Activated T-cell treated with anti-CD3 and anti-CD28 coated beads for 24 hours (primary cell): ENCODE data around the gene AOAH.
"Not testable (repeated sequence)": the region's sequence is repeated elsewhere in the genome, so short reads cannot be mapped to it uniquely, and the experiment has no call there.

Source experiments
- DNase-seq: peaks from one replicate; pipeline ENCODE4 v3.0.0-alpha.2; 2020; ENCODE audit warnings: low read depth

AOAH gene

DNA sequence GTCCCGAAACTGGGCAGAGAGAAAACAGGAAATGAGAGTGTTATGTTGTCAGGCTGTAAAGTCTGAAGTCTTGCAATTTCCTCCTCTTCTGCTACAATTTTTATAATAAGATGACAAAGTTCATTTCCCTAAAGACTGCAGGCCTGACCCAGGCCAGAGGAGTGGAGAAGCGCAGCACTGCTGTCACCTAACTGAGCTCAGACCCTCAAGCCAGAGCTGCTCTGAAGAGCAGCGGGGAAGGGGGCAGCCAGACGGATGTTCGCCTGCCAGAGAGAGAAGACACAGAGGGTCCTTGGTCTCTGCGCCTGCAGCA lies 12.6 kb upstream of the AOAH start:
- no peak for DNase-seq

DNA sequence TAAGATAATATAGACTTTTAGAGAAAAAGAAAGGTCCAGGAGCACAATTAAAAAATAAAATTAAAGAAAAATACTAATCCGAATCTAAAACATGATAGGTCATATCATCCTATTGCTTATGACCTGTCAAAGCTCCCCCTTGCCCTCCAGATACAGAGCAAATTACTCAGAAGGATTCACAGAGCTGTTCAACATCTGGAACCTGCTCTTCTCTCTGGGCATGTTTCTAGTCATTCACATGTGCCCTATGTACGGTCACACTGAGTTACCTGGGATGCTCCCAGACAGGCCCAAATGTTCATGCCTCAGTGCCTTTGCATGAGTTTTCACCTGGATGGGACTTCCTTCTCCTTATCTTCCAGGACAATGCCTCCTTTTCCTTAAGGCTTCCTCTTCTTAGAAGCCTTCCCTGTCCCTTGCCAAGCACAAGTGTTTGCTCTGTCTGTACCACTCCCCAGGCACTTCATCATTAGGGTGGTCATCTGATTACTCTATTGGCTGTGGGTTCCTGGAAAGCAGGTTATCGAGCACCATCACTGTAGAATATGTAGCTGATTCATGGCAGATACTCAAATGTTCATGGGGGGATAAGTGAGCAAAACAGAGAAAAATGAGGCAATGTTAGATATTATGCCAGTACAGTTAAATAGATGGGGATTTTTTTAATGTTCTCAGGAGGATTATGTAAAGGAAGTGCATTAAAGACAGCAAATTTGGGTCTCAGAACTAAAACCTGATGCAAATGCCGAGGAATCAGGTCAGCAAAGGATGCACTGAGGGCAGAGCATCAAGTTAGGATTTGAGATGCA lies 12.0 kb upstream of the AOAH start:
- no peak for DNase-seq

DNA sequence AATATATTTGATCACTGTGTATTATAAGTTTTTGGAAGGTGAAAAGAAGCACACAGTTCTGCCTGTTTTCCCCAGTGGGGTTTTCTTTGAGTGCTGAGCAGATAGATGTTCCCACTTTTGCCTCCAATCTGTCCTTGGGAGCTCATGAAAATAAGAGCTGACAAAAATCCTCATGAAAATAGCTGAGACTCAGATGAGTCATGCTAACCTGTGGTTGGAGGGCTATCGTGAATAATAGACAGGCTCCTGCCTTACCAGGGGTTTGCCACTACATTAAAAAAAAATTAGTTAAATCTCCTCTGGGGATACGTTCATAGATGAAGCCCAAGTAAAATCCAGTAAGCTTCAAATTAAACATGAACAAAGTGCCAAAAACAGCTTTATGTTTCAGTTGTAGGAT lies 10.9 kb upstream of the AOAH start:
- no peak for DNase-seq

DNA sequence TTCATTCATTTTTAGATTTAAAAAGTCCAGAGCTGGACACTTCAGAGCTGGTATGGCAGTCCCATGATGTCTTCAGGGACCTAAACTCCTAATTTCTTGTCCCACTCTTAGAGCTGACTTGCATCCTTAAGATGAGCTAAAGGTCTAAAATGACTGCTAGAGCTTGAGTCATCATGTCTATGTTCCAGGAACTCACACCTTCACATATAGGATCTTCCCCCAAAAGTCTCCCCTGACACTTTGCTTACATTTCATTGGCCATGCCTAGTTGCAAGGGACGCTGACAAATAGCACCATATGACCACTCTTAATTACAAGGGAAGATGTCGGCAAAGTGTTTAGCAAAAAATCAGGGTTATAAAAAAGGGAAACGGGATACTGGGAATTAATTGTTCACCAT lies 10.4 kb upstream of the AOAH start:
- DNase-seq = no peak

DNA sequence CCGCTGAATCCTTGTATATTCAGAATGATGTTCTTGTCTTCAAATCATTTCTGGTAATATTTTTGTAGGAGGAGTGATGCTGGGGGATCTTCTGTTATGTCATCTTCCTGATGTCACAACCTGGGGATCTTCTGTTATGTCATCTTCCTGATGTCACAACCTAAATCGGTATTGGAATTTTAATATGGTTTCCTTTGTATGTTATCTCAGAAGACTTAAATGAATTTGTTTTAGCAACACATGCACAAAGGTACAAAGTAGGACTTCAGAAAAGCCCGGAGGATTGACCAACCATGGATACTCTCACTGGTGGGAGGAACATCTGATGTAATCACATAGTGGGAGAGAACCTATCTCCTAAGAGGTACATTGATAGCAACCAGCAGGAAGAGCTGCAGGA lies 9.1 kb upstream of the AOAH start:
- DNase-seq = no peak

DNA sequence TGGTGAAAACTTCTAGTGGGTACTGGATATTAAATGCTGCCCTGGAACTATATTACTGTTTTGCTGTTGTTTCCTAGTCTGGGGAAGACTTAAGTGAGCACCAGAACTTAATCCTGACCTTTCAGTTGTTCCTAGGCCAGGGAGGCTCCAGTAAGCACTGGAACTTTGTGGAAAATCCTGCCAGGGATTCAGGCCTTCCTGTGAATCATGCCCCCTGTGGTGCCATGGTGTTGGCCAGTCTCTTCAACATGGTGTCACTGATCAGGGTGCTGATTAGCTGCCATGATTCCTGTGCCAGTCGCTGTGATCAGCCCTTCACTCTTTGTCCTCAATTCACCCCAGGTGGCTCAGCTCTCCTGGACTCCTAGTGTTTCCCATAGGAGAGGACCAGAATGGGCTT lies 8.5 kb upstream of the AOAH start:
- no peak for DNase-seq

DNA sequence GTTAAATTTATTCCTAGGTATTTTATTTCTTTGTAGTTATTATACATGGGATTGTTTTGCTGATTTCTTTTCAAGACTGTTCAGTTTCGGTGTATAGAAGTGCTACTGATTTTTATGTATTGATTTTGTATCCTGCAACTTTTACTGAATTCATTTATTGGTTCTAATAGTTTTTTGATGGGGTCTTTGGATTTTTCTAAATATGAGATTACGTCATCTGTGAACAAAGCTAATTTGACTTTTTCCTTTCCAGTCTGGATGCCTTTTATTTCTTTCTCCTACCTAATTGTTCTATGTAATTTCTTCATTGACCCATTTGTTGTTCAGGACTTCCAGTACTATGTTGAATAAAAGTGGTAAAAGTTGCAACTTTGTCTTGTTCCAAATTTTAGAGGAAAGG lies 5.8 kb upstream of the AOAH start:
- no peak for DNase-seq

DNA sequence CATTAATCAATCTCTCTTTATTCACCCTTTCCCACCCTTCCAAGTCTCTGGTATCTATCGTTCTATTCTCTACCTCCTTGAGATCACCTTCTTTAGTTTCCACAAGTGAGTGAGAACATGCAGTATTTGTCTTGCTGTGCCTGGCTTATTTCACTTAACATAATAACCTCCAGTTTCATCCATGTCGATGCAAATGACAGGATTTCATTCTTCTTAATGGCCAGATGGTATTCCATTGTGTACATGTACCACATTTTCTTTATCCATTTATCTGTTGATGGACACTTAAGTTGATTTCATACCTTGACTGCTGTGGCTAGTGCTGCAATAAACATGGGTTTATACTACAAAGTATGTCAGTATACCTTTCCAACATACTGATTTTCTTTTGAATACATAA lies 3.8 kb upstream of the AOAH start:
- DNase-seq = no peak

DNA sequence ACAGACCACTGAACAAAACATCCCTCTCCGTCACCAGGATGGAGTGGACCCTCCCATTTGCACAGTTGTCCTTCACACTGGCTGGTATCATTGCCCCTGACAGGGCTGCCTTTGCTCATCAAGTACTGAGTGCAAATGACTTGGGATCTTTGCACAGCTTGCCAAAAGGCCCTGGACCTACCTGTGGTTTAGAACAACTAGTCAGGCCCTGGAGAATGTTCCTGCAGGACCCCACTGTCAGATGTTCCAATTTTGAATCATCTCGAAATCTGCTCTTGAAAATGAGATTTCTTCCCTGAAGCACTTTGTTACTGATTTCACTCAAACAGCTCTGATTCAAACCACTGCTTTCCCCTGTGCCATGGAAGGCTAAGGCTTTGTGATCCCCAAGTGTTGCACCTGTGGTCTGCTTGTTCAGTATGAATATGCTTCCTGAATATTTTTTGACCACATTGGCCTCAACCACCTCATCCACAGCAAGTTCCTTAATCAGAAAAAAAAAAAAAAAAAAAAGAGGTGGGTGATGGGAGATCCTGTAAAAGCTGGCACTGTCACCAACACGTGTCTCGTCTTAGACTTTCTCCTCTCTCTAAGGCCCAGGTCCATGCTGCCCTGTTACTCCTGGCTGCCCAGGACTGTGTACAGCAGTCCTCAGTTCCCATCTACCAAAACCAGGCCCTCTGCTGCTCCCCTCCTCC lies 2.7 kb upstream of the AOAH start:
- no peak for DNase-seq

DNA sequence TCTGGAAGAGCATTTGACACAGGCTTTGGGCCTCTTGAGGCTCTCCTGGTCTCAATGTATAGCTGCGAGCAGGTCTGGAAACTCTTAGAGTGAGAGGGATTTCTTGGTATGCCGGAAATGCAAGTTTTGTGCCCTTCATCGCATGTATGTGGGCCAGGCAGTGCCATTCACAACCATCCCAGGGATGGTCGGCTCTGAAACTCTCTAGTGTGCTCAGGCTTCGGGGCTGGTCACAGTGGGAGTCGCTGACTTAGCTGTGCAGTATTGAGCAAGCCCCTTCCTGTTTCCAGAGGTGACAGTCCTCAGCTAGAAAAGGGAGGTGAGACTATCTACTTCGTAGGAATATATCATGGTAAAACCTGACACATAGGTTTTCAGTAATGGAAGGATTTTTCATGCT lies 2.0 kb upstream of the AOAH start:
- DNase-seq = no peak

DNA sequence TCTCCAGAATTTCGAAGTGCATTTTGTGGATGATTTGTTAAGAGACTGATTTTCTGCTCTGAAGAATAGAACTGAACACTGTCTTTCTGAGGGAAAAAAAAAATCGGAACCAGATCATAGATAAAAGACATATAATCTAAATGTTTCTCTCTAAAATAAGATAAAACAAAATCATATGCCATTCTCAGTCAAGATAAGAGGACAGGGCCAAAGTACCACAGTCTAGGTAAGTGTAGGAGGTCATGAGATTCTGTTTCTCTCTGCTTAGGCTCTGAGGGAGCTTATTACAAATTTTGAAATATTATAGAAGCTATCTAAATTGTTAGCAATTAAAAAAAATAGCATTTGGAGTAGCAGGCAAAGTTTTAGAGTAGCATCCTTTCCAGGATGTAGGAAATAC lies 702 bp upstream of the AOAH start:
- no peak for DNase-seq

DNA sequence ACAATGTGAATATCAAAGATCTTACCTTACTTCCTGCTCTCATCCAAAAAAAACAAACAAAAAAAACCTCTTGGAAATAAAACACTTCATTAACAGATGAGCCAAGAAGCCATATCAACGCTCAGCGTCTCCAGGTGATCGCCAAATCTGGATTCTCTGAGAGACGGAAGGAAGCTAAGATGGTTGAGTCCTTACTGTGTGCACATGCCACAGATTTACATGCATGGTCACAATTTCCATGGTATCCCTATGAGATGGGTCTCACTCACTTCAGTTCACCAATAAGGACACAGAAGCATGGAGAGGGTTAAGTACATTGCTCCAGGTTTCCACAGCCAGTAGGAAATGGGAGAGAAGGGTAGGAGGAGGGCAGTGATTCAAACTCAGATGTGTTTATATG lies 1.0 kb downstream of the AOAH start:
- DNase-seq = no peak

DNA sequence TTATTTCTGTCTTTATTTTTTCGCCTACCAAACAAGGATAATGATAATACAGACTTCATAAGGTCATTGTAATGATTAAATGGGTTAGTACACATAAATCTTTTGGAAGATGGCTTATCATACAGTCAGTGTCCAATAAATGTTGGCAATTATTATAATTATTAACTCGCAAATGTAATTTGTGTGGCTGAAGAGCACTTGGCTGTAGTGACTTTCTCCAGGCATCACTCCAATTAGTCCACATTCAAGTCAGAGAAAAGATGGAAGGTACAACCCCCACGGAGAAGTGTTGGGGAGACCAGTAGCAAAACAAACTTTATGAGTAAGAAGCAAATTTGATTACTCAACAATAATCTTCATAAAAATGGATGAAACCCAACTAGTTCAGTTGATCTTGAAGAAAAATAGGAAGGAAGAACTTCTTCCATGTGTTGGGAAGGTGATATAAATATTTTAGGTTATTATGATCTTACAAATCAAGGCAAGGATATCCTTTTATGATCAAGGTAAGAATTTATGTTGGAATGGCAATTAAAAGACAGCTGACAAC lies 5.1 kb downstream of the AOAH start:
- DNase-seq = no peak

DNA sequence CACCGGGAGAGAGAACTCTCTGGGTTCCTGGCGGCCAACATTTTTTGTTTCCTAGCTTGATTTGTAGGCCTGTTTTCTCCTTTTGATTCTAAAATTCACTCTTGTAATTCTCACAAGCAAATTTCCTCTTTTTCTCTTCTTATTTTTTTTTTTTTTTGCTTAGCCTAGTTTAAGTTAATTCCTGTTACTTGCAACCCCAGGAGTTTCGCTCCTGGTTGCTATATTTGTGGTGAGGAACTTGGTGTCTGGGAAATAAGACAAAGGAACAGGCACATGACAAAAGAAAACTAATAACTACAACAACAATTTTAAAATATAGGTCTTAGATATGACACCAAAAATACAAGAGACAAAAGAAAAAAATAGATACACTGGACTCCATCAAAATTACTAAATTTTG lies 6.7 kb downstream of the AOAH start:
- DNase-seq = no peak

DNA sequence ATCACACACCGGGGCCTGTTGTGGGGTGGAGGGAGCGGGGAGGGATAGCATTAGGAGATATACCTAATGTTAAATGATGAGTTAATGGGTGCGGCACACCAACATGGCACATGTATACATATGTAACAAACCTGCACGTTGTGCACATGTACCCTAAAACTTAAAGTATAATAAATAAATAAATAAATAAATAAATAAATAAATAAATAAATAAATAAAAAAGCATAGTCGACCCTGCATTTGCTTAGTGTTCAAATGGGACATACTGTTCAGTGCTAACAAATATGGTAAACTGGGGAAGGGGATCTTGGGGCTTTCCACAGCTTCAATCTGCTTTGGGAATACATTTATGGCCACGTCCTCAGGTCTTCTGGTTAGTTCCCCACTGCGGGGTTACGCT lies 7.5 kb downstream of the AOAH start:
- DNase-seq = not testable (repeated sequence)

DNA sequence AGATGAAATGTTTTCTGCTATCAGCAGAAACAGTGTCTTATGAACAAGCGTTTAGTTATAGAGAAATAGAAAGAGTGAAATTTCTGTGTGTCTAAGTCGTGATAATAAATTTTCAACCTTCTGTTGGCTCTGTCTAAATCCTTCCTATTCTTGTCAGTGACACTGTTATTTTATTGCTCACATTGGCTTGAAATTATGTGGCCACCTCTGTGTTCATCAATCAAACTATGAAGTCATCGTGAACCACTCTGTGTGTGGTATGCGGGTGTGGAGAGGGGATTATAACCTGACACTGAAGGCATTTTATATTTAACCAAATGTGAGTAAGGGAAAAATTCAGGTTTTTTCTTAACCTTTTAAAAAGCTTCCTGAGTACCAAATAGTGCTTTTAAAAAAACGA lies 12.3 kb downstream of the AOAH start:
- no peak for DNase-seq

DNA sequence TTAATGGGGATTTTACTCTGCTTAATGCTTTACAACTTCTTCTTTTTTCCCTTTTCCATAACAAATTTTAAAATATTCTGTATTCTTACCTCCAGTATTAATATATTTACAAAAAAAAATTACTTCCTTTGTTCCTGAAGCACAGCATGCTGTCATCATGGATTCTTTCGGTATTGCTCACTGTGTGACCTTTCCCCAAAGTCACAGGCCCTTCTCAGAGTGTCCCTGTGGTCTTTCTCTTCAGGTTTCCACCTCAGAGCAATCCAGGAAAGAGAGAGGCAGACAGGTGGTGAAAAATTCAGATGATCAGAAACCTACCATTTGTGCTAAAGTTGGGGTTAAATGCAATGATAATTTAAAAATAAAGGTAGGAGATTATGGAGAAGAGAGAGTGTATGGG lies 13.0 kb downstream of the AOAH start:
- no peak for DNase-seq

DNA sequence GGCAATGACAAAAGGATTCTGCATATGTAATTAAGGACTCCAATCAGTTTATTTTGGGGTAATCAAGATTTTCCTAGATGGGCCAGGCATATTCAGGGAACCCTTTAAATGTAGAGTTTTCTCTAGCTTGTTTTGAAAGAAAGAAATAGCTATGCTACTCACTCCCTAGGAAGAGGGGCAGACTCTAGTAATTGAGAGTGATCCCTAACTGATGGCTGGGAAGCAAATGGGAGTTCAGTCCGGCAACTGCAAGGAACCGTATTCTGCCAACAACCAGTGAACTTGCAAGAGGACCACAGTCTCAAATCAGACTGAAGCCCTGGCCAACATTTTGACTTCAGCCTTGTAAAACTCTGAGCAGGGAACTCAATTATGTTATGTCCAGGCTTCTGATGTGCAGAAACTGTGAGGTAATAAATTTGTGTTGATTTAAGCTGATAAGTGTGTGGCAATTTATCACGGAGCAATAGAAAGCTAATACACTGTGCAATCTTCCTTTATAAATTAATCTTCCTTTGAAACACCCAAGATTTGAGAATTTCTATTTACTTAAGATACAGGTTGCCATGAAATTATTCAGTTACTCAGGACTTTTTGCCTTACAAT lies 14.0 kb downstream of the AOAH start:
- no peak for DNase-seq

DNA sequence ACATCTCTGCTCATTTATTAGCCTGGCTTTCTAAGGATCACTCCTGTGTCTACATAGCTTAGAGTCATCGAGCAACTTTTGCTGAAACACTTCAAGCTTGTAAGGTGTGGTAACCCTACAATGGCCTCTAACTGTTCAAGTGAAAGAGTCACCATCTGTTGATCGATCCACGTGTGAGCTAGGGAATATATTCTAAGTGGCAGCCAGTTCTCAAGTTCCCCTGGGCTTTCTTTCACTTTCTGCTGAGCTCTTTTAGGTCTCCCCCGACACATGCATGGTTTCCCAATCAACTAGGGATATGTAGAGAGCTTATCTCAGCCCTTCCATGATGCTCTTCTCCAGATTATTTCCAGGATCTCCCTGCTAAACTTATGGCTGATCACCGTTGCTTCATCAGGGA lies 15.5 kb downstream of the AOAH start:
- DNase-seq = no peak

DNA sequence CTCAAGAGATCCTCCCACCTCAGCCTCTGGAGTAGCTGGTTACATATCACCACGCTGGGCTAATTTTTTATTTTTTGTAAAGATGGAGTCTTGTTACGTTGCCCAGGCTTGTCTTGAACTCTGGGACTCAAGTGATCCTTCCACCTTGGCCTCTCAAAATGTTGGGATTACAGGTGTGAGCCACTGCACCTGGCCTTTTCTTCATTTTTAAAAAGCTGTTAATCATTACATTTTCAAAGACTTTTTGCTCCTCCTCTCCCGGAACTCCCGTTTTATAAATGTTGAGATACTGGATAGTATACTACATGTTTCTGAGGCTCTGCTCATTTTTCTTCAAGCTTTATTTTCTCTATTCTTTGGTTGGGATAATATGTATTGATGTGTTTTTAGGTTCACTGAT lies 16.4 kb downstream of the AOAH start:
- no peak for DNase-seq

DNA sequence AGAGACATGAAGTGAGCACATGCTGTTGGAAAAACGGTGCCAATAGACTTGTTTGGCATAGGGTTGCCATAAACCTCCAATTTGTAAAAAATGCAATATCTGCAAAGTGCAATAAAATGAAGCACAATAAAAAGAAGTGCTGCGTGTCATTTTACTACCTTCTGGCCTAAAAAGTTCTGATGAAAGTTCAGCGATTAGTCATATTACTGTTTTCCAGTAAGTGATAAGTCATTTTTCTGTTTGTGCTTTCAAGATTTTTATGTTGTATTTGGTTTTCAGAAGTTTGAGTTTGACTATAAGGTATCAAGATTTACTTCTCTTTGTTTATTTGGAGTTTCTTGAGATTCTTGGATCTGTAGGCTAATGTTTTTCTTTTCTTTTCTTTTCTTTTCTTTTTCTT lies 16.8 kb downstream of the AOAH start:
- DNase-seq = no peak

DNA sequence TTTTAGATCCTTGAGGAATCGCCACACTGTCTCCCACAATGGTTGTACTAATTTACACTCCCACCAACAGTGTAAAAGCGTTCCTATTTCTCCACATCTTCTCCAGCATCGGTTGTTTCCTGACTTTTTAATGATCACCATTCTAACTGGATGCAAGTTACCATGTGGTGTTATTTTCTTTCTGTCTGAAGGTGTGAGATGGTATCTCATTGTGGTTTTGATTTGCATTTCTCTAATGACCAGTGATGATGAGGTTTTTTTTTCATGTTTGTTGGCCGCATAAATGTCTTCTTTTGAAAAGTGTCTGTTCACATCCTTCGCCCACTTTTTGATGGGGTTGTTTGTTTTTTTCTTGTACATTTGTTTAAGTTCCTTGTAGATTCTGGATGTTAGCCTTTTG lies 20.4 kb downstream of the AOAH start:
- not testable (repeated sequence) for DNase-seq

DNA sequence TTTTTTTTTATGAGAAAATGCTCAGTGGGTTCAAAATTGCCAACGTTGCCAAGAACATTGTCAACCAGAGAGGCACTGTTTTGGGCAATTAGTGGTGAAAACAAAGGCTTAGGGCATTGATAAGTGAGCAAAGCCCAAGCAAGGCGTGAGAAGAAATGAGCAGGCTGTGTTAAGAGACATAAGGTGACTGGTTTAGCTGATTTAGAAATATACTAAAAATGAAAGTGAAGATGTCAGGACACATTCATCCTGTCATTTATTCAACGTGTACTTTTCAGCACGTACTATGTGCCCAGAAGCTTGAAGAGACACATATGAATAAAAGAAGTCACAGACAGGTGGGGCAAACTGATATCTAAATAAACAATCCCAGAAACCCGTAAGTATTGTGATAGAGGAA lies 31.8 kb downstream of the AOAH start:
- no peak for DNase-seq
